ENCODE results near the gene BTBD1.

GRCh38 chr15:83115831-83116565 lies 48.9 kb upstream of the BTBD1 start:
- TF ChIP-seq CTCF (IDR thresholded peaks at IDR 0.05) (no peak), POLR2A (IDR thresholded peaks at IDR 0.05) (no peak), POLR2AphosphoS5 (IDR thresholded peaks at IDR 0.05) (no peak), EP300 (IDR thresholded peaks at IDR 0.05) (no peak)

All from upper lobe of left lung (tissue), 4 donors.